Renal cortex interstitium (tissue), 15 donors: ENCODE results near the gene IFNA1. TPM values are rescaled to one million over a fixed set of nuclear protein-coding genes. Genes with fewer than 3 reads are reported as not detected.
A peak's percentile ranks its signal among the peaks of the same experiment; 100 is the strongest.

Experiments
- DNase-seq, 11 donors: peaks; one replicate each; pipeline ENCODE4 v3.0.0-alpha.2; 2013; ENCODE audit warnings: low read depth in 9 of 11, low spot score in 4 of 11; ENCODE audit errors: extremely low read depth in 1 of 11
- long read RNA-seq, 16 experiments: transcript quantifications; one replicate each; lab custom pipeline, GENCODE V29; 2026
- polyA plus RNA-seq, 3 donors: library from polyadenylated mRNA; unstranded; fragments of 120-200 nt; gene quantifications; one replicate each; pipeline ENCODE4 v1.2.1, GENCODE V29; 2013; ENCODE audit not compliant: insufficient read length in 3 of 3

The IFNA1 gene
- not detected for polyA plus RNA-seq
- long read RNA-seq, donor 1, result 0 reads
- long read RNA-seq, donor 2, result 0 reads
- long read RNA-seq, donor 3, result 0 reads
- long read RNA-seq, donor 4, result 0 reads
- long read RNA-seq, donor 5, result 0 reads
- long read RNA-seq, donor 6, result 0 reads
- long read RNA-seq, donor 7, result 0 reads
- long read RNA-seq, donor 8, result 0 reads
- long read RNA-seq, donor 9, result 0 reads
- long read RNA-seq, donor 10, result 0 reads
- long read RNA-seq, donor 11, result 0 reads
- long read RNA-seq, donor 12, result 0 reads
- long read RNA-seq, donor 13, result 0 reads
- long read RNA-seq, donor 14, result 0 reads
- long read RNA-seq, donor 15, result 0 reads
- long read RNA-seq, donor 16, result 0 reads

- no peak for DNase-seq
Observed at GRCh38 chr9:21440139-21440538, at the start of gene IFNA1. Gene IFNA1, plus strand, starts transcription at chr9:21440439. Its CDS starts 69 bp downstream, at chr9:21440508.

- DNase-seq, result no peak
Observed at GRCh38 chr9:21392270-21392669, 48.0 kb upstream of the IFNA1 start.

GRCh38 chr9:21395778-21396717 is 44.2 kb upstream of the IFNA1 start:
- peak in 7 of 11 donors; percentile 23 to 51 (median 34) for DNase-seq

DNA sequence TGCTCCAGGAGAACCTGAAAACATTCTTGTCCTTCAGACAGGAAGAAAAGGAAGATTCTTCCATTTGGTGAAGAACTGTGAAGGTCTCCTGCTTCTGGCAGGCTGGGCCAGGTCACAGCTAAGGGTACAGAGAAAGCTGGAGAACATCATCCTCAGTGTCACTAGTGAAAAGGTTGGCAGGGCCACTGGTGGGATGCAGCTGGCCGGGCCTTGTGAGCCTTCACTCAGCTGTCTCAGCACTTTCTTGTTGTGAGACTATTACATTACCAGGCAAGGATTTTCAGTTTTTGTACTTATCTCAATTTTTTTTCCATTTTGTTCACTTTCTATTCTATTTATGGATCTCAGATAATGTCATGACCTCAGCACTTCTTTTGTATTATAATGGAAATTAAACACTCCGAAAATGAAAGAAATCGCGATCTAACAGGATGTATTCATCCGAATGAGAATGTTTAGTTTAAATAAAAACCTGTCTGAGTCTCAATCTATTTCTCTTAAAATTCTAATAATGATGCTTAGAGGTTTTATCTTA is 41.2 kb upstream of the IFNA1 start:
- no peak for DNase-seq

- no peak for DNase-seq
Observed at GRCh38 chr9:21399956-21400355, 40.3 kb upstream of the IFNA1 start.

GRCh38 chr9:21402386-21403251 is 37.6 kb upstream of the IFNA1 start:
- DNase-seq, result peak in 1 of 11 donors; percentile 20

- no peak for DNase-seq
Observed at GRCh38 chr9:21404146-21404545, 36.1 kb upstream of the IFNA1 start.

GRCh38 chr9:21408817-21409216 is 31.4 kb upstream of the IFNA1 start, which contains the start of gene IFNA8:
Gene IFNA8, plus strand, starts transcription at chr9:21409117. Its CDS starts 60 bp downstream, at chr9:21409177.
- DNase-seq, result no peak

- no peak for DNase-seq
Observed at GRCh38 chr9:21412107-21412506, 28.1 kb upstream of the IFNA1 start.

GRCh38 chr9:21413151-21413550 is 27.1 kb upstream of the IFNA1 start:
- no peak for DNase-seq

DNA sequence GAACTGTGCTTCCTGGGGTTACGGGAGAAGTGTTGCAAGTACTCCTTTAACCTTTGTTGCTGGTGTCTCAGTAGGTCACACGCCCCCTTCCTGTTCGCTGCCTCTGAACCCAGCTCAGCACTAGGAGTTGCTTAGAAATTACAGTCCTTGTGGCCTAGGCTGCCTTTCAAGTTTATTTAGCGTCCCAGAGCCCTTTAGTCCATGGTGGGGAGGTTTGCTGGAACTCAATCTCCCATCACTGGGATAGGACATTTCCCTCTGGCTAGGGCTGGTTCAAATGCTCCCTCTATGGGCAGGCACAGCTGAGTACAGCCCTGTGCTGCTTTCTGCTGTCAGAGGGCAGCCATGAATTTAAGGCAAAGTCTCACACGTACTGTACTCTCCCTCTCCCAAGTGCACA is 26.6 kb upstream of the IFNA1 start:
- no peak for DNase-seq

- no peak for DNase-seq
Observed at GRCh38 chr9:21414220-21414940, 25.9 kb upstream of the IFNA1 start.

GRCh38 chr9:21415493-21416267 is 24.6 kb upstream of the IFNA1 start:
- DNase-seq, result peak in 1 of 11 donors; percentile 24

DNA sequence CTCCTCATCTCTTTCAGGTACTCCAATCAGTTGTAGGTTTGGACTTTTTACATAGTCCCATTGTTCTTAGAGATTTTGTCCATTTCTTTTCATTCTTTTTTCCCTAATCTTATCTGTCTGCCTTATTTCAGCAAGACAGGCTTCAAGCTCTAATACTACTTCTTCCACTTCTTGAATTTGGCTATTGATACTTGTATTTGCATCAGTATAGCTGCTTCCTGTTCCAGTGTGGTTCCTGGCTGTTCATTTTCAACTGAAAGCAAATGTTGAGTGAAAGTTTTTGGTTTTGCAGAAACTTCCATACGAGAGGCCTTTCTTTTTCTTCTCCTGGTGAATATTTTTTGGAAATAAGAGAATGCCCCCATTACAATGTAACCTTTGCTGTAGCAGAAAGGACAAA is 12.0 kb upstream of the IFNA1 start:
- DNase-seq, result no peak

GRCh38 chr9:21429191-21429590 is 11.0 kb upstream of the IFNA1 start:
- no peak for DNase-seq

- no peak for DNase-seq
Observed at GRCh38 chr9:21432672-21433425, 7.4 kb upstream of the IFNA1 start.
